Panc1 (cell line): ENCODE data around the gene FBXL2. TPM values are rescaled to one million over a fixed set of nuclear protein-coding genes. Genes with fewer than 3 reads are reported as not detected.

ENCODE experiments used
- ATAC-seq: fragments of 200-7000 bp; cut with Tn5 transposase; 2 replicates; pipeline ENCODE4 v1.9.1; 2020; ENCODE audit warnings: mild to moderate bottlenecking, moderate library complexity
- BruUV-seq: library from RNA; stranded (reverse); fragments of 400-500 nt; replicated peaks from 2 replicates; lab custom pipeline; 2021; lab: Mats Ljungman, UMichigan
- CTCF ChIA-PET: fragments of 300-600 bp; sonication (Branson Sonifier 250); formaldehyde crosslinking; loops from one replicate; lab custom pipeline; 2022; ENCODE audit warnings: antibody characterized with exemption; lab: Charles Lee
- POLR2A ChIA-PET: fragments of 300-600 bp; sonication (Branson Sonifier 250); formaldehyde crosslinking; loops from one replicate; lab custom pipeline; 2022; ENCODE audit warnings: antibody characterized with exemption; lab: Charles Lee
- DNase-seq: peaks from one replicate; pipeline ENCODE4 v3.0.0-alpha.2; 2010; ENCODE audit warnings: low read depth, low spot score
- H3K27ac ChIP-seq: 2 replicates; pipeline ENCODE4 v1.5.1; 2011; ENCODE audit warnings: mild to moderate bottlenecking, low read length, inconsistent platforms
- H3K27me3 ChIP-seq: fragments of 200-500 bp; sonication (Bioruptor generic); 2 replicates; pipeline ENCODE4 v1.6.0; 2014; ENCODE audit warnings: low read length, inconsistent platforms; ENCODE audit not compliant: control insufficient read depth, insufficient read depth
- H3K36me3 ChIP-seq: fragments of 200-500 bp; sonication (Bioruptor generic); 2 replicates; pipeline ENCODE4 v1.5.1; 2014; ENCODE audit warnings: inconsistent platforms, mild to moderate bottlenecking, low read length, moderate library complexity; ENCODE audit not compliant: control insufficient read depth, insufficient read depth
- H3K4me1 ChIP-seq: 2 replicates; pipeline ENCODE4 v1.5.1; 2011; ENCODE audit warnings: inconsistent platforms, mild to moderate bottlenecking, low read length, moderate library complexity; ENCODE audit not compliant: control insufficient read depth, insufficient read depth
- H3K4me3 ChIP-seq, 2 experiments: 2 replicates each; pipeline ENCODE4 v1.5.1; 2011 to 2012; ENCODE audit warnings: low read depth in 2 of 2, low read length in 2 of 2, mild to moderate bottlenecking in 2 of 2, inconsistent platforms in 1 of 2, moderate library complexity in 1 of 2
- H3K9me3 ChIP-seq: fragments of 200-500 bp; sonication (Bioruptor generic); 2 replicates; pipeline ENCODE4 v1.5.1; 2014; ENCODE audit warnings: low read depth, mild to moderate bottlenecking, inconsistent platforms, low read length, moderate library complexity; ENCODE audit not compliant: control insufficient read depth, insufficient read depth
- CTCF ChIP-seq: fragments of 450-650 bp; IDR thresholded peaks from 2 replicates; pipeline ENCODE4 v1.5.1; 2017; ENCODE audit warnings: mild to moderate bottlenecking
- POLR2AphosphoS5 ChIP-seq: IDR thresholded peaks from 2 replicates; pipeline ENCODE4 v1.6.1; 2012; ENCODE audit warnings: mild to moderate bottlenecking, low read depth, low read length, moderate library complexity
- REST ChIP-seq, 2 experiments: IDR thresholded peaks; 2 replicates each; pipeline ENCODE4 v1.6.1; 2011 to 2012; ENCODE audit warnings: low read depth in 2 of 2, control low read depth in 1 of 2, low read length in 1 of 2, mild to moderate bottlenecking in 1 of 2, moderate library complexity in 1 of 2; ENCODE audit not compliant: insufficient read depth in 1 of 2
- SIN3A ChIP-seq: IDR thresholded peaks from 2 replicates; pipeline ENCODE4 v1.6.1; 2012; ENCODE audit warnings: low read depth, mild to moderate bottlenecking, low read length, moderate library complexity, borderline replicate concordance; ENCODE audit not compliant: insufficient read depth
- TCF7L2 ChIP-seq: IDR thresholded peaks from 2 replicates; pipeline ENCODE4 v1.6.1; 2011; ENCODE audit warnings: mild to moderate bottlenecking, low read depth, low read length, inconsistent platforms
- in situ Hi-C: cut with HindIII; loops from 2 replicates; pipeline ENCODE4 v1.10.0; 2016; ENCODE audit warnings: low sequenced_read_pairs, low pct_unique_long_range_greater_than_20kb
- intact Hi-C: fragments of 100-400 bp; cut with micrococcal nuclease; formaldehyde crosslinking; loops from one replicate; pipeline ENCODE4 v1.10.0; 2022; ENCODE audit not compliant: unreplicated experiment
- total RNA-seq: library from RNA; stranded (reverse); gene quantifications from one replicate; pipeline ENCODE4 v1.2.1, GENCODE V29; 2021; ENCODE audit not compliant: unreplicated experiment

Gene FBXL2
- total RNA-seq, 1 experiment from 2014 or later = 12.3 TPM

GRCh38 chr3:33339758-33340157 is 62.5 kb downstream of the FBXL2 start:
- no peaks in the 10 kb centered on the region for H3K4me1 ChIP-seq
- no TSS peak for BruUV-seq
- intact Hi-C loops = no loop called here
- no peak for TF ChIP-seq TCF7L2
- no peak for TF ChIP-seq POLR2AphosphoS5
- no peak for TF ChIP-seq CTCF
- no peak for TF ChIP-seq SIN3A
- TF ChIP-seq REST (IDR thresholded peaks at IDR 0.05; ENCODE audit: insufficient read depth in 1 of 2, low read depth in 2 of 2, low read length in 1 of 2) = no peak
- no peaks in the 10 kb centered on the region for H3K36me3 ChIP-seq
- H3K9me3 ChIP-seq = no peaks in the 10 kb centered on the region
- CTCF ChIA-PET = no interaction called here
- DNase-seq (no peak), ATAC-seq (no peak)
- H3K4me3 ChIP-seq = no peak overlapping the region
- POLR2A ChIA-PET = interaction anchor here (0.6 kb wide), 1 partner anchor 36 kb away, joined by 4 read pairs; no protein-coding TSS in a partner anchor
- in situ Hi-C loops = no loop called here
- H3K27me3 ChIP-seq = no peaks in the 10 kb centered on the region
- H3K27ac ChIP-seq = no peak overlapping the region

GRCh38 chr3:33355611-33356010 is 78.4 kb downstream of the FBXL2 start:
- H3K36me3 ChIP-seq = no peaks in the 10 kb centered on the region
- in situ Hi-C loops = no loop called here
- BruUV-seq = no TSS peak
- POLR2A ChIA-PET = no interaction called here
- H3K4me3 ChIP-seq = no peak overlapping the region
- no peak for TF ChIP-seq REST (IDR thresholded peaks at IDR 0.05; ENCODE audit: insufficient read depth in 1 of 2, low read depth in 2 of 2, low read length in 1 of 2)
- TF ChIP-seq SIN3A = no peak
- no peak for TF ChIP-seq CTCF
- TF ChIP-seq TCF7L2 = no peak
- no peak for TF ChIP-seq POLR2AphosphoS5
- intact Hi-C loops = no loop called here
- no peaks in the 10 kb centered on the region for H3K27me3 ChIP-seq
- no peak for ATAC-seq
- H3K4me1 ChIP-seq = peaks cover 8% of the 10 kb centered on the region
- H3K9me3 ChIP-seq = no peaks in the 10 kb centered on the region
- CTCF ChIA-PET = no interaction called here
- no peak overlapping the region for H3K27ac ChIP-seq
- DNase-seq = no peak
